ENCODE results near the gene BLVRB.

- TF ChIP-seq CTCF (IDR thresholded peaks at IDR 0.05) (no peak), ZFX (IDR thresholded peaks at IDR 0.05; ENCODE audit: borderline replicate concordance) (no peak)
These were observed 42.6 kb downstream of the BLVRB start for GRCh38 chr19:40422748-40423566.

Data from 22Rv1 (cell line).